ENCODE data around the gene B4GALT1.

Gene B4GALT1

DNA sequence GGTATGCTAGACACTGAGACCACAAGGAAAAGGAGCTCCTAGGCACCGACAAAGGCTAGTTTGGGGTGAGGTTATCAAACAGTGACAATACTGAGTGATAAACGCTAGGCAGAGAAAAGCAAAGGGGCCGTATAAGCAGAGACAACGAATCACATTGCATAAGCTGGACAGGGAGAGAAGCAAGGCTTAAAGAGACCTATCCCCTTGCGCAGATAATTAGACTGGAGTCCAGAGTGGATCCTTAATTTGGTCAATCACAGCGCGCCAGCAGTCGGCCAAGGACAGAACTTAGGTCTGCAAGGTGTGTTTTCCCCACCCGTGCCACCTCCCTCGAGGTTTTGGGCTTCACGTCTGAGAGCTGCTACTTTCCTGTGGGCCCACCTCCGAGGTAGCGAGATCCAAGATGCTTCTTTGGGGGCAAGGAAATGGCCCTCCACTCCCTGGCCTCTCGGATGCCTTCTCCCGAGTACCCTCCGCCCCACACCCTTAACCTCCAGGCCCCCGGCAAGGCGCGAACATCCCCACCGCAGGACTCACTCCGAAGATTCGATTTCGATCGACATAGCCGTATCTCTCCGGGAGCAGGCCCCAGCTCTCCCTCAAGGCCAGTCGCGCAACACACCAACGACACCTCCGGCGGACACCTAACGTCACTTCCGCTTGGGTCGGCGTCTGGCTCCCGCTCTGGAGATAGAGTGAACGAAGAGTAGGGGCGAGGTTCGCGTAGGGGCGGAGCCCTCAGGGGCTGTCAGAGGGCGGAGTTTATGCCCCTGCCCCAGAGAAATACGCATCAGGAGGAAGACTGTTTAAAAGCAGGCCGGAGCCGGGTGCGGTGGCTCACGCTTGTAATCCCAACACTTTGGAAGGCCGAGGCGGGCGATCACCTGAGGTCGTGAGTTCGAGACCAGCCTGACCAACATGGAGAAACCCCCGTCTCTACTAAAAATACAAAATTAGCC, 90.8 kb downstream of the B4GALT1 start, which contains the start of gene SMU1:
Gene SMU1 (minus strand): TSS at position 629 of the 959 bp plus-strand sequence. CDS start 66 bp downstream, at position 563.
- peak within 1 kb of the TSS; percentile 69 for H3K4me3 ChIP-seq (ENCODE audit: low read depth, low read length)
- TF ChIP-seq, protein P1, sequence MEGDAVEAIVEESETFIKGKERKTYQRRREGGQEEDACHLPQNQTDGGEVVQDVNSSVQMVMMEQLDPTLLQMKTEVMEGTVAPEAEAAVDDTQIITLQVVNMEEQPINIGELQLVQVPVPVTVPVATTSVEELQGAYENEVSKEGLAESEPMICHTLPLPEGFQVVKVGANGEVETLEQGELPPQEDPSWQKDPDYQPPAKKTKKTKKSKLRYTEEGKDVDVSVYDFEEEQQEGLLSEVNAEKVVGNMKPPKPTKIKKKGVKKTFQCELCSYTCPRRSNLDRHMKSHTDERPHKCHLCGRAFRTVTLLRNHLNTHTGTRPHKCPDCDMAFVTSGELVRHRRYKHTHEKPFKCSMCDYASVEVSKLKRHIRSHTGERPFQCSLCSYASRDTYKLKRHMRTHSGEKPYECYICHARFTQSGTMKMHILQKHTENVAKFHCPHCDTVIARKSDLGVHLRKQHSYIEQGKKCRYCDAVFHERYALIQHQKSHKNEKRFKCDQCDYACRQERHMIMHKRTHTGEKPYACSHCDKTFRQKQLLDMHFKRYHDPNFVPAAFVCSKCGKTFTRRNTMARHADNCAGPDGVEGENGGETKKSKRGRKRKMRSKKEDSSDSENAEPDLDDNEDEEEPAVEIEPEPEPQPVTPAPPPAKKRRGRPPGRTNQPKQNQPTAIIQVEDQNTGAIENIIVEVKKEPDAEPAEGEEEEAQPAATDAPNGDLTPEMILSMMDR (IDR thresholded peaks at IDR 0.05; ENCODE audit: borderline replicate concordance, insufficient read depth, low read depth, low read length), result no peak

- no peak overlapping the region for H3K4me3 ChIP-seq (ENCODE audit: low read depth, low read length)
- TF ChIP-seq, protein P1 (IDR thresholded peaks at IDR 0.05; ENCODE audit: borderline replicate concordance, insufficient read depth, low read depth, low read length), result no peak
These were observed 98.1 kb downstream of the B4GALT1 start for GRCh38 chr9:33068991-33069390.

DNA sequence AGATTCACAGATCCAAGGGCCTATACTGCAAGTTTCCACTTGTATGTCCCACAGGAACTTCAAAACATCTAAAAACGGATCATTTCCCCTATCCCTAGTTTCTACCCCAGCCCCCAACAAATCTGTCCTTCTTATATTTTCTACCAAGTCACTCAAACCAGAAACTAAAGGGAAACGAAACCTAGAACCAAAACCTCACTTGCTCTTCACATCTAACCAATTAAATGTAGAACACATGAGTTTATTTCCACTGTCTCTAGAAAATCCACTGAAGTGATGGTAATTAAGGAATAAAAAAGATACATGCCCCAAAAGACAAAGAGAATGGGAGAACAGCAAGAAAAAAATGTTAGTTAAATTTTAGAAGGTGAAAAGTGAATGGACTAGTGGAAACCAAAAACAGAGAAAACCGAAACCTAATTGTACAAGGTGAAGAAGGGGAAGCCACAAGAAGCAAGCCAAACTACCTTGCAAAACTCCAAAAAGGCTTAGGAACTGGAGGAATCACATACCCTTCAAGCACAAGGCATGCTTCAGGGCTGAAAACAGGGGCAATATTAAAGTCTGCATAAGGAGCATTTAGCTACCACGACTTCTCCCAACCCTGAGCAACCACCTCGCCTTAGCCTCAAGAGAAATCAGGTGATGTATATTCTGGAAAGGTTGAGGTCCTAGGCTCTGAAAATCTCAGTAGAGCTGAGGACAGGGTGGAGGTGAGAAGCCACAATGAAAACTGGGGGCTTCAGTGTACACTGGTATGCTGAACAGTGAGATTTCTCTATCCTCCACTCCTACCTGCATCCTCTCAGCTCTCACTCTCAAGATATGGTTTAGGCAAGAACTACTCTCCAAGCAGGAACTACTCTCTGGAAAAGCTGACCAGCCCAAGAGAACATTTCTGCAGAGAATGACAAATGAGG, 101.7 kb downstream of the B4GALT1 start:
- TF ChIP-seq, protein P1 (IDR thresholded peaks at IDR 0.05; ENCODE audit: borderline replicate concordance, insufficient read depth, low read depth, low read length), result no peak
- H3K4me3 ChIP-seq (ENCODE audit: low read depth, low read length), result peak overlapping the region; percentile 4

Measured in GM12875 (cell line).